ENCODE measurements around the gene TMEM186. TPM values are rescaled to one million over a fixed set of nuclear protein-coding genes. Genes with fewer than 3 reads are reported as not detected.

The TMEM186 gene
- total and polyA plus RNA-seq, 2 of the 4 experiments (the other 2 are of a cell fraction), result 5.7 to 6.8 TPM

DNA sequence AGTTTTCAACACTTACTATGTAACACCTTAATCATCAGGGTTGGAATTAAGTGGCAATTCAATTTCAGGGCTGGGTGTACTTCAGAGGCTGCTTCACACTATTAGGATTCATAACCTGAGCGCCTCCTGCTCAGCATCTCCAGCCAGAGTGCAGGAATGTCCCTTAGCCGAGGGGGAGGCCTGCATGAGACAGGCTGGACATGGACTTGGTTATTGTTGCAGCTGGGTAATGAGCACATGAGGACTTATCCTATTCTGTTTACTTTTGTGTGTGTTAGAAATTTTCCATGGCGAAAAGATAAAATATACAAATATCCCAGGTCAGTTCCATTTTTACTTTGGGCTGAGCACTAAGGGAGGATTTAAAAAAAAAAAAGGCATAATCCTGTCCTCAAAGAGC, 10.6 kb upstream of the TMEM186 start:
- dilution Hi-C loops (cut with HindIII; ENCODE audit: low sequenced_read_pairs, unreplicated experiment), result no loop called here
- POLR2A ChIA-PET (ENCODE audit: unreplicated experiment), result no interaction called here
- no peak for TF ChIP-seq MXI1 (IDR thresholded peaks at IDR 0.05; ENCODE audit: borderline replicate concordance, low read depth, low read length)
- TF ChIP-seq, protein P1, sequence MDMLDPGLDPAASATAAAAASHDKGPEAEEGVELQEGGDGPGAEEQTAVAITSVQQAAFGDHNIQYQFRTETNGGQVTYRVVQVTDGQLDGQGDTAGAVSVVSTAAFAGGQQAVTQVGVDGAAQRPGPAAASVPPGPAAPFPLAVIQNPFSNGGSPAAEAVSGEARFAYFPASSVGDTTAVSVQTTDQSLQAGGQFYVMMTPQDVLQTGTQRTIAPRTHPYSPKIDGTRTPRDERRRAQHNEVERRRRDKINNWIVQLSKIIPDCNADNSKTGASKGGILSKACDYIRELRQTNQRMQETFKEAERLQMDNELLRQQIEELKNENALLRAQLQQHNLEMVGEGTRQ (IDR thresholded peaks at IDR 0.05; ENCODE audit: low read depth, low read length), result no peak
- no peak for TF ChIP-seq CHD1 (IDR thresholded peaks at IDR 0.05; ENCODE audit: low read depth, low read length)
- TF ChIP-seq, protein P2, sequence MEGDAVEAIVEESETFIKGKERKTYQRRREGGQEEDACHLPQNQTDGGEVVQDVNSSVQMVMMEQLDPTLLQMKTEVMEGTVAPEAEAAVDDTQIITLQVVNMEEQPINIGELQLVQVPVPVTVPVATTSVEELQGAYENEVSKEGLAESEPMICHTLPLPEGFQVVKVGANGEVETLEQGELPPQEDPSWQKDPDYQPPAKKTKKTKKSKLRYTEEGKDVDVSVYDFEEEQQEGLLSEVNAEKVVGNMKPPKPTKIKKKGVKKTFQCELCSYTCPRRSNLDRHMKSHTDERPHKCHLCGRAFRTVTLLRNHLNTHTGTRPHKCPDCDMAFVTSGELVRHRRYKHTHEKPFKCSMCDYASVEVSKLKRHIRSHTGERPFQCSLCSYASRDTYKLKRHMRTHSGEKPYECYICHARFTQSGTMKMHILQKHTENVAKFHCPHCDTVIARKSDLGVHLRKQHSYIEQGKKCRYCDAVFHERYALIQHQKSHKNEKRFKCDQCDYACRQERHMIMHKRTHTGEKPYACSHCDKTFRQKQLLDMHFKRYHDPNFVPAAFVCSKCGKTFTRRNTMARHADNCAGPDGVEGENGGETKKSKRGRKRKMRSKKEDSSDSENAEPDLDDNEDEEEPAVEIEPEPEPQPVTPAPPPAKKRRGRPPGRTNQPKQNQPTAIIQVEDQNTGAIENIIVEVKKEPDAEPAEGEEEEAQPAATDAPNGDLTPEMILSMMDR (conservative IDR thresholded peaks at IDR 0.05; ENCODE audit: low read depth, low read length), result no peak
- TF ChIP-seq FOS (IDR thresholded peaks at IDR 0.05; ENCODE audit: low read depth, low read length), result no peak
- TF ChIP-seq SMC3 (IDR thresholded peaks at IDR 0.05; ENCODE audit: low read depth, low read length), result no peak
- no peak for TF ChIP-seq MAZ (IDR thresholded peaks at IDR 0.05; ENCODE audit: borderline replicate concordance, low read depth, low read length)
- no peak for TF ChIP-seq BHLHE40 (IDR thresholded peaks at IDR 0.05; ENCODE audit: low read depth, low read length)
- TF ChIP-seq RCOR1 (IDR thresholded peaks at IDR 0.05; ENCODE audit: insufficient replicate concordance, low read length), result no peak
- TF ChIP-seq RAD21 (IDR thresholded peaks at IDR 0.05; ENCODE audit: low read length), result no peak
- no peak for TF ChIP-seq NFE2L2 (IDR thresholded peaks at IDR 0.05; ENCODE audit: low read depth, low read length)
- TF ChIP-seq POLR2A (IDR thresholded peaks at IDR 0.05; ENCODE audit: low read depth, low read length), result no peak
- TF ChIP-seq CEBPB (IDR thresholded peaks at IDR 0.05; ENCODE audit: low read depth, low read length), result no peak
- no peak for TF ChIP-seq MAFK (IDR thresholded peaks at IDR 0.05; ENCODE audit: low read depth, low read length)
- TF ChIP-seq, protein P3, sequence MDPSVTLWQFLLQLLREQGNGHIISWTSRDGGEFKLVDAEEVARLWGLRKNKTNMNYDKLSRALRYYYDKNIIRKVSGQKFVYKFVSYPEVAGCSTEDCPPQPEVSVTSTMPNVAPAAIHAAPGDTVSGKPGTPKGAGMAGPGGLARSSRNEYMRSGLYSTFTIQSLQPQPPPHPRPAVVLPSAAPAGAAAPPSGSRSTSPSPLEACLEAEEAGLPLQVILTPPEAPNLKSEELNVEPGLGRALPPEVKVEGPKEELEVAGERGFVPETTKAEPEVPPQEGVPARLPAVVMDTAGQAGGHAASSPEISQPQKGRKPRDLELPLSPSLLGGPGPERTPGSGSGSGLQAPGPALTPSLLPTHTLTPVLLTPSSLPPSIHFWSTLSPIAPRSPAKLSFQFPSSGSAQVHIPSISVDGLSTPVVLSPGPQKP (IDR thresholded peaks at IDR 0.05; ENCODE audit: borderline replicate concordance, low read depth, low read length), result no peak
- TF ChIP-seq RFX5 (IDR thresholded peaks at IDR 0.05; ENCODE audit: low read depth, low read length), result no peak

More for the DNA sequence above, 10.6 kb upstream of the TMEM186 start:
- no peak overlapping the region for H3K56ac ChIP-seq (ENCODE audit: extremely low read depth, insufficient read depth, low read length)
- H2BK120ac ChIP-seq (ENCODE audit: low read depth, low read length), result no peak overlapping the region
- no peak overlapping the region for H4K5ac ChIP-seq (ENCODE audit: low read depth, low read length)
- no peak overlapping the region for H2AK5ac ChIP-seq (ENCODE audit: low read depth, low read length)
- H3K23ac ChIP-seq (ENCODE audit: low read depth, low read length), result no peak overlapping the region
- H3K27ac ChIP-seq (ENCODE audit: insufficient read depth, low read length), result no peak overlapping the region
- H3K9ac ChIP-seq (ENCODE audit: low read depth, low read length), result no peak overlapping the region
- H3K36me3 ChIP-seq (ENCODE audit: control insufficient read depth, insufficient read depth, low read length), result peaks cover 77% of the 10 kb centered on the region
- no peak overlapping the region for H4K91ac ChIP-seq (ENCODE audit: insufficient read depth, low read depth, low read length)
- H2BK15ac ChIP-seq (ENCODE audit: low read depth, low read length), result no peak overlapping the region
- H3K79me1 ChIP-seq (ENCODE audit: low read depth in 1 of 2, low read length in 2 of 2), result peaks cover 49 to 51% of the 10 kb centered on the region in 2 experiments
- H2AFZ ChIP-seq (replicated peaks; ENCODE audit: low read length, poor library complexity), result no peak overlapping the region
- peaks cover 45% of the 10 kb centered on the region for H4K20me1 ChIP-seq (ENCODE audit: insufficient read depth, low read length)
- H3K4me3 ChIP-seq (ENCODE audit: insufficient read depth, low read depth, low read length), result no peak overlapping the region
- DNase-seq (no peak), ATAC-seq (ENCODE audit: low read depth) (no peak)
- H3K27me3 ChIP-seq (ENCODE audit: control insufficient read depth, insufficient read depth, low read length), result no peaks in the 10 kb centered on the region
- no peak overlapping the region for H2AK9ac ChIP-seq (replicated peaks; ENCODE audit: low read depth, low read length, poor library complexity)
- no peak overlapping the region for H2BK5ac ChIP-seq (ENCODE audit: low read depth, low read length, poor library complexity, severe bottlenecking)
- BruUV-seq (replicated peaks), result no TSS peak
- no peak overlapping the region for H4K8ac ChIP-seq (ENCODE audit: low read depth in 2 of 2, low read length in 2 of 2)
- H3K4me2 ChIP-seq (ENCODE audit: low read depth, low read length), result no peak overlapping the region
- H3K4me1 ChIP-seq (ENCODE audit: control insufficient read depth, insufficient read depth, low read length), result no peaks in the 10 kb centered on the region
- H3K9me1 ChIP-seq (ENCODE audit: insufficient read depth, low read length), result no peaks in the 10 kb centered on the region
- no peak overlapping the region for H3K14ac ChIP-seq (replicated peaks; ENCODE audit: low read depth, low read length)
- intact Hi-C loops (cut with micrococcal nuclease) (no loop called here), in situ Hi-C loops (cut with MboI; ENCODE audit: low sequenced_read_pairs) (no loop called here)
- no peak overlapping the region for H3K4ac ChIP-seq (ENCODE audit: low read depth, low read length)
- no CpG with 5 or more reads among the region's 3 CpGs for WGBS, 2 experiments (ENCODE audit: extremely low coverage in 2 of 2, insufficient read length in 1 of 2)
- CTCF ChIA-PET, result no interaction called here
- no peaks in the 10 kb centered on the region for H3K9me3 ChIP-seq (ENCODE audit: control insufficient read depth, insufficient read depth, low read length)
- no peak overlapping the region for H2BK20ac ChIP-seq (ENCODE audit: low read depth, low read length)
- no peak overlapping the region for H3K18ac ChIP-seq (ENCODE audit: low read depth, low read length)
